Amniotic stem cell (primary cell): ENCODE measurements around the gene PPM1H.
"Not testable (repeated sequence)": the region's sequence is repeated elsewhere in the genome, so short reads cannot be mapped to it uniquely, and the experiment has no call there.

Experiments
- DNase-seq: peaks from one replicate; lab custom pipeline; 2025; lab: John Stamatoyannopoulos, UW

The PPM1H gene

DNA sequence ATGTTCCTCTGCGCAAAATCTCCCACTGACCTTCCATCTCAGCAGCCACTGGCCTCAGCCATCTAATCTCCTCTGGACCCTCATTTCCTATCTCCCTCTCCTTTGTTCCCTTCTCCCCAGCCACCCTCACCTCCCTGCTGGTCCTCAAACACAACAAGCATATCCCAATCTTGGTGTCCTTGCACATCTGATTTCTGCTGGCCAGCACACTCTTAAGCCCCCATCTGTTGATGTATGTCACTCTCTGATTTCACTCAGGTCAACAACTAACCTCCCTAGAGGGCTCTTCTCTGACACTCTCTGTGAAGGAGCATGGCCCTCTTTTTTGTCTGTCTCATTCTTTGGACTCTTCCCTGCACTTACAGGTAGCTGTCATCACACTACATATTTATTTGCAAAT lies 25.6 kb downstream of the PPM1H start:
- DNase-seq: no peak

DNA sequence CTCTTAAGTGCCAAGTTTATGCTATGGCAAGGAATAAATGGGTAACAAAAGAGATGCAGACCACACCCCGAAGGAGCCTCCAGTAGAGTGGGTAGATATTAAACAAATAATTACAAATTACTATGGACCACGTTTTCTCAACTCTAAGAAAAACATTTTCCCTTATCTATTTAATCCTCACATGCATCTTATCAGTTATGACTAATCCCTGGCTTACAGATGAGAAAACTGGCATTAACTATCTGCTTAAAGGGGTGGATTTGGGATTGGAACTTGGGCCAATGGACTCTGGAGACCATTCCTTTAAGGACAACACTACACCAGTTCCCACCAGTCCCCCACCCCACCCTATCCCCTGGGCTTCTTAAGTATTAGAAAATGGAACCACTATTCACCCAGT lies 26.3 kb downstream of the PPM1H start:
- no peak for DNase-seq

- no peak for DNase-seq
Measured at GRCh38 chr12:62907561-62907960, 27.4 kb downstream of the PPM1H start.

DNA sequence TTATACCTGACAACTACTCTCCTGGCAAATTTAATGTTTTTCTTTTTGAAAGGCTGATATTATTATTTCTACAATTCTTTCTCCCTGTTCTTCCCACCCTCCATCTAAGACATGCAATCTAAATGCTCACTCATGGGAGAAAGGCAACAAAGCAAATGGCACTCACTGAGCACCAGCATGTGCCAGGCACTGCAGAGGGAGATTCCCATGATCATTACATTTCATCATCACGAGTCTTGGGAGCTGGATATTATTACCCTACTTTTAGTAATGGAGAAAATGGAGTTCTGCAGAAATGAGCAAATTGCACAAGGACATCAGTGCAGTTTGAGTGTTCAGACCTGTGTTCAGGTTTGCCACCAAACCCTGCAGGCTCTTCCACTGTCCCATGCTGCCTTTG lies 27.9 kb downstream of the PPM1H start:
- no peak for DNase-seq

DNA sequence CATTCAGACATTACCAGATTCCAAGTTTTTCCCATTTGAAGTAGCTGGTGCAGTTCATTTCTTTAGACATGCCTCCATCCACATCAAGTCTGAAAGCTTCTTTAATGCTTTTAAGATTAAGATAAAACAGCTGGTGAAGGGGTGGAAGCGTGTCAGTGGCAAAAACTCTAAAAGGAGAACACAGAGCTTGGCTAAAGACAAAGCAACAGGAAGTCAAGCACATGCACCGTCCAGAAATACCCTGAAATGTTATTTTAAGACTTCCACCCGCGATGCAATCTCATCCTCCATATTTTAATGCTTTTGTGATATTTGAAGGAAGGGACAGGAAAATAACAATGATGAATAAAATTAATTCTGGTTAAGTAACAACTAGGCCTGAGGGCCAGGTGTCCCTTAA lies 31.8 kb downstream of the PPM1H start:
- DNase-seq: no peak

DNA sequence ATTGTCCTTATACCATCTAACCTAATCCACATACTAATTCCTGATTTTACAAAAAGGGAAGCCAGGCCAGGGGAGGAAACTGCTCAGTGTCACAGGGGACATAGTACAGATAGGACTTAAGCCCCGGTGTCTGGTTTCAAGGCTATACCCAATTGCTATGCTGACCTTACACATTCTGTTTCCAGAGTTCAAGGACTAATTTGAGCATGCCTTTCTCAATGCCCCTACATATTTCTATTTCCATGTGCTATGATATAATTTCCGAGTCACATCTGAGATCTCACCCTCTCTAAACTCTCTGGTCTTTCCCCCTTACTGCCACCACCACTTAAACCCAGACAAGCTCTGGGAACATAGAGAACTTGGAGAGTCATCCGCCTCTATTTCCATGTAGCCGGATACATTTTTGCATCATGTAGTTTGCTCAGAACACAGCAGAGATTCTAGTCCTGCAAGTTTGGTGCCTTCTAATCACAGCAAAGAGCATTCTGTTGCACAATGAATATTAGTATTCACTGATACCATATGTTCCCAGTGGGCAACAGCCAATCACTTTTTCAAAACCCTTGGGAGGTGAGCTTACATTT lies 34.2 kb downstream of the PPM1H start:
- no peak for DNase-seq

DNA sequence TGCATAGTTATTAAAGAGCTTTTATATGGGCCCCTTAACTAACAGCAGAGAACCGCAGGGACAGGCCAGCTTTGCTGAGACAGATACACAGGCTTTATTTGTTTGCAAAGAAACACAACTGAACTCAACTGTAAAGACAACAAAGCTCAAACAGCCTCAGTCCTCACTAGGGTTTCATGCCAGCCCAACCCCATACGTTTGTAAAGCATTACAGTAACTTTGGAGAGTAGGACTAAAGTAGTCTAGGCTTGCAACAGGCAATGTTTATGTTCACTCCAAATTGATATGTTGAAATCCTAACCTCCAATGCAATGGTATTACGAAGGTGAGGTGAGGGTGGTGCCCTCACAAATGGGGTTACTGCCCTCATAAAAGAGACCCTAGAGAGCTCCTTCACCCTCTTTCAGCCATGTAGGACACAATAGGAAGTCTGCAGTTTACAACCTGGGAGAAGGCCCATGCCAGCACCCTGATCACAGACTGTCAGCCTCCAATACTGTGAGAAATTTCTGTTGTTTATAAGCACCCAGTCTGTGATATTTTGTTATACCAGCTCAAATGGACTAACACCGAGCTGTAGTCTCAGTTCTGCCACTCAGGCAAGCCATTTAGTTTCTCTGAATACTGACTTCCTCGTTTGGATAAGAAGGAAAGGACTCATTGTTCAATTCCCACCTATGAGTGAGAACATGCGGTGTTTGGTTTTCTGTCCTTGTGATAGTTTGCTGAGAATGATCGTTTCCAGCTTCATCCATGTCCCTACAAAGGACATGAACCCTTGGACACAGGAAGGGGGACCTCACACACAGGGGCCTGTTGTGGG lies 35.2 kb downstream of the PPM1H start:
- no peak for DNase-seq

- DNase-seq: no peak
Measured at GRCh38 chr12:62898526-62898925, 36.4 kb downstream of the PPM1H start.

DNA sequence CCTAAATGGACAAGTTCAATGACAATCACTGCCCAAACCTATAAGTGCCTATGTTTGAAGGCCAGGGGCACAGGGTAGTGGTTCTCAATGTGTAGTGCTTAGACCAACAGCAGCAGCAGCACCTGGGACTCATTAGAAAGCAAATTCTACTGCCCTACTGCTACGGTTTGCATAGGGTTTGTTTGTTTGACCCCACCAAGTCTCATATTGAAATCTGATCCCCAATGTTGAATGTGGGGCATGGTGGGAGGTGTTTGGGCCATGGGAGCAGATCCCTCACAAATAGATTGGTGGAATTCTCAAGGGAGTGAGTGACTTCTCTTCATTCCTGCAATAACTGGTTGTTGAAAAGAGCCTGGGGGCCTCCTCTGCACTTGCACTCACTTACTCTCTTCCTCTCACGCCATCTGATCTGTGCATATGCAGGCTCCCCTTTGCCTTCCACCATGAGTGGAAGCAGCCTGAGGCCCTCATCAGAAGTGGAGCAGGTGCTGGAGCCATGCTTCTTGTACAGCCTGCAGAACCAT lies 39.5 kb downstream of the PPM1H start:
- DNase-seq: no peak

DNA sequence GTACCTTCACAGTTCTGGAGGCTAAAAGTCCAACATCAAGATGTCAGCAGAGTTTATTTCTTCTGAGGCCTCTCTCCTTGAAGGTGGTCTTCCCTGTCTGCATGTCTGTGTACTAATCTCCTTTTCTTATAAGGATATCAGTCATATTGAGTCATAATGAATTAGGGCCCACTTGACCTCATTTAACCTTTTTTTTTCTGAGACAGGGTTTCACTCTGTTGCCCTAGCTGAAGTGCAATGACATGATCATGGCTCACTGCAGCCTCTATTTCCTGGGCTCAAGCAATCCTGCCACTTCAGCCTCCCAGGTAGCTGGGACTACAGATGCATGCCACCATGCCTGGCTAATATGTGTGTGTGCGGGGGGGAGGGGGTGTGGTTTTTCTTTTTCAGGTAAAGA lies 41.7 kb downstream of the PPM1H start:
- DNase-seq: no peak

- DNase-seq: no peak
Measured at GRCh38 chr12:62891805-62892549, 43.0 kb downstream of the PPM1H start.

- no peak for DNase-seq
Measured at GRCh38 chr12:62888454-62889110, 46.4 kb downstream of the PPM1H start.

DNA sequence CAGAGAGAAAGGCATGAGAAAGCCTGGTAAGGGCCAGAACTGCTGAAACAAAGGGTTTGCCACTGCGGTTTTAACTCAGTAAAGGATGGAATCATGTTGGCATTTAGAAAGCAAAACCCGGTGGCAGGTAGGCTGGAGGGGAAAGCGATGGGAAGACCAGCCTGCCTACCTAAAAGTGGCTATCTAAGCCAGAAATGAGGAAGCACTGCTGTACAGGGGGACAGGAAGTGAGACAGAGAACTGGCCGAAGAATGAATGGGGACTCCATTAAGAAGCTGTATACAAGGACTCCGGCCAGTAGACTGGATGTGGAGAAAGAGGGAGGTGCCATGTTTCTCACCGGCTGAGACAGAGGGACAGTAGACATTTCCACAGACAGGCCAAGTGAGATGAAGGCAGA lies 48.2 kb downstream of the PPM1H start:
- DNase-seq: no peak

DNA sequence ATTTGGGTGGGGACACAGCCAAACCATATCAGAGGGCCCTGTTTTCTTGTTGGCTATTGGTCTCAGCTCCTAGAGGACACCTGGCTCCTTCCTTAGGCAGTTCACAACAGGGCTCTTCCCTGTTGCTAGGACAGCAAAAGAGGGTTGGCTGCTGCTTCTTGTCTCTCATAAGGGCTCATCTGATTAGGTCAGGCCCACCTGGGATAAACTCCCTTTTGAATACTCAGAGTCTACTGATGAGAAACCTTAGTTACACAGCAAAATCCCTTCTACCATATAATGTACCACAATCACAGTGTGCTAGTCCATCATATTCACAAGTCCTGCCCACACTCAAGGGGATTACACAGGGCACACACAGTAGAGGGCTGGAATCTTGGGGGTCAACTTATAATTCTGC lies 49.7 kb downstream of the PPM1H start:
- DNase-seq: no peak

DNA sequence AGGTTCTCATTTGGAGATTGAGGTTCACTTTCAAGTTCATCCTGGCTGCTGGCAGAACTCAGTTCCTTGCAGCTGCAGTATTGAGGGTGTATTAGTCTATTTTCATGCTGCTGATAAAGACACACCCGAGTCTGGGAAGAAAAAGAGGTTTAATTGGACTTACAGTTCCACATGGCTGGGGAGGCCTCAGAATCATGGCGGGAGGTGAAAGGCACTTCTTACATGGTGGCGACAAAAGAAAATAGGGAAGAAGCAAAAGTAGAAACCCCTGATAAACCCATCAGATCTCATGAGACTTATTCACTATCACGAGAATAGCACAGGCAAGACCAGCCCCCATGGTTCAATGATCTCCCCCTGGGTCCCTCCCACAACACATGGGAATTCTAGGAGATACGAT lies 50.1 kb downstream of the PPM1H start:
- not testable (repeated sequence) for DNase-seq

GRCh38 chr12:62882696-62883095 lies 52.3 kb downstream of the PPM1H start:
- no peak for DNase-seq

- no peak for DNase-seq
Measured at GRCh38 chr12:62882140-62882539, 52.8 kb downstream of the PPM1H start.

DNA sequence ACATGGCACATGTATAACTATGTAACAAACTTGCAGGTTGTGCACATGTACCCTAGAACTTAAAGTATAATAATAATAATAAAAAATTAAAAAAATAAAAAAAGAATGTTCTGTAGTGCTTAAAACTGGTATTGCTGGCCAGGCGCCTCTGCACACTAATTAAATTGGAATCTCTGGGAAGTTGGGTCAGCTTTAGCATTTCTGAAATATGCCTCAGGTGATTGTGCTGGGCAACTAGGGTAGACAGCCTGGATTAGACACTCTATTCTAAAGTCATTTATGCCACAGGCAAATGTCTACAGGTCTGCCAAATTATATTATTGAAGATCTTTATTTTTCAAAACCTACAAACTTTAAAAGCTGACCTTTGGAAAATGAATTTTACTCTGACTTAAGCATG lies 55.3 kb downstream of the PPM1H start:
- no peak for DNase-seq

DNA sequence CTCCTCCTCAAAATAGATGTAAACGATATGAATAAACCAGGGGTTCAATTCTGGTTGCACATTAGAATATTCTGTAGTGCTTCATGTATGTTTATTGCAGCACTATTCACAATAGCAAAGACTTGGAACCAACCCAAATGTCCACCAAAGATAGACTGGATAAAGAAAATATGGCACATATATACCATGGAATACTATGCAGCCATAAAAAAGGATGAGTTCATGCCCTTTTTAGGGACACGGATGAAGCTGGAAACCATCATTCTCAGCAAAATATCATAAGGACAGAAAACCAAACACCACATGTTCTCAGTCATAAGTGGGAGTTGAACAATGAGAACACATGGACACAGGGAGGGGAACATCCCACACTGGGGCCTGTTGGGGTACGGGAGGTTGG lies 55.7 kb downstream of the PPM1H start:
- not testable (repeated sequence) for DNase-seq

DNA sequence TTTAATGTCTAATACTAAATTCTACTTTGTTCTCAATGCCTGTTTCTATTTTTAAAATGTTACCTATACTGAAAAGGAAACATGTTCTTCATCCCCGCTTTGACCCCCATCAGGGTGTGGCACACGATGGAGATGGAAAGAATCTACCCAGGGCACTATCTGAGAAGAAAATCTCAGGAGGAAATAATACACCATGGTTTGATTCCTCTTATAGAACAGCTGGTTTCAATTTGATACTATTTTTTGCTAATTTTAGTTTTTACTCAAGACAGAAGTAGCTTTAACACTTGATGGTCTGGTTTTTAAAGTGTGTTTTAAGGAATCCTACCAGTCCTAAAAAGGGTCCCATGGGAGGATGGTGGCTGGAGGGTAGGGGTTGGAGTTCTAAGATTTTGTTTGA lies 56.7 kb downstream of the PPM1H start:
- no peak for DNase-seq

DNA sequence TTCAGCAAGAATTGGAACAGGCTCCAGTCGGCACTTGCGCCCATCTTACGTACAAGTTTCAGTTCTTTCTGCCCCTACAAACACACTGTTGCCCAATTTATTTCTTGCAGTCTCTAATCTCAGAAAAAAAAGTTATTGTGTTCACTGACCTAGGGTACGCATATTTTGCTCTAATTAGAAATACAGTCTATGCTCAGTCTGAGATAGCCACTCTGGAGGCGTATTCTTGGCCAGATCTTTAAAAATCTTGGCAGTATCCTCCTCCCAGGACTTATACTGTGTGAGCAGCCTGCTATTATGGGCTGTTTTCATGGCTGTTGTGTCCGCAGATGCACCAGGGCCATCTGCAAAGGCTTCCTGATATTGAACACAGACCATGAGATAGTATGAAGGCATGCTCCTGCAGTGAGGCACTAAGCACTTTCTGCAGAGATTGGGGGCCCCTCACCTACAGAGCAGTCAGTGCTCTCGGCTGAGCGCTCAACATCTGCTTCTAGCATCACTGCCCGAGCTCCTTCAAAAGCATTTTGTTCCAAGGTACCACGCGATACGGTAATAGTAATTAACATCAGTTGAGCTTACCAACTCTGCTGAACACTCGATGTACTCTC lies 57.9 kb downstream of the PPM1H start:
- DNase-seq: no peak
